Glomerular visceral epithelial cell (primary cell): ENCODE measurements around the gene SLC37A2.
A peak's percentile ranks its signal among the peaks of the same experiment; 100 is the strongest.

Source experiments
- DNase-seq: peaks from one replicate; pipeline ENCODE4 v3.0.0-alpha.2; 2016; ENCODE audit errors: extremely low spot score

Gene SLC37A2

DNA sequence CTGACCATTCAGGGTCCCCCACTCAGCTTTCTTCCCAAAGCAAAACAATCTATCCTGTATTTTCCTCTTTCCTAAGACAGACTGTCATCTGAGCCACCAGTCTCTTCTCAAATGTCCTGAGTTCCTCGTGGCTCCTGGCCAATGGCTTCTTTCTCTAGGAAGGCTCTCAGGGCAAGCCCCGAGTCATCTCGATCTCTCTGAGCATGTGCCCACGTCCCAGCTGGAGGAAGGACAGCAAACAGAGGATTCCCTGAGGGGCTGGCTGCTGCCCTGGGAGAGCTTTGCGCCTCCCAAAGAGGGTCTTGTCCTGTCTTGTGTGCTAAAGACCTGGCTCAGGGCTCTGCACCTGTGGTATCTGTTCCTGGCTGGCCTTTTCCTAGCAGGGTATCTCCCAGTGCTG lies 8.3 kb downstream of the SLC37A2 start:
- DNase-seq = no peak

DNA sequence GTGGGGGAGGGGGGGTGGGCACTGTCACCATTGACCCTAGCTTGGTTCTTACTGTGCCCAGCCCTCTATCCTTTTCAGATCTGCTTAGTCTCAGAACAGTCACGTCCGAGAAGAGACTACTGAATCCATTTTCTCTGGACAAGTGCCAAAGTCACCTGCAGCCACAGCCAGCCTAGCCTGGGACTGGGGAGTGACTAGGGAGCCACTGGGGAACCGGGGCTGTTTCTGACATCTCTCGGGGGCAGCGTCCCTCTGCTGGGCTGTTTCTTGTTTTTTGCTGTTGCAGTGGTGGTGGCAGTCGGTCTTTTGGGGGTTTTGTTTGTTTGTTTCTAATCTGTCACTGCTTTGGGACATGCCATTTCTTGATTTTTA lies 8.7 kb downstream of the SLC37A2 start:
- DNase-seq = no peak

DNA sequence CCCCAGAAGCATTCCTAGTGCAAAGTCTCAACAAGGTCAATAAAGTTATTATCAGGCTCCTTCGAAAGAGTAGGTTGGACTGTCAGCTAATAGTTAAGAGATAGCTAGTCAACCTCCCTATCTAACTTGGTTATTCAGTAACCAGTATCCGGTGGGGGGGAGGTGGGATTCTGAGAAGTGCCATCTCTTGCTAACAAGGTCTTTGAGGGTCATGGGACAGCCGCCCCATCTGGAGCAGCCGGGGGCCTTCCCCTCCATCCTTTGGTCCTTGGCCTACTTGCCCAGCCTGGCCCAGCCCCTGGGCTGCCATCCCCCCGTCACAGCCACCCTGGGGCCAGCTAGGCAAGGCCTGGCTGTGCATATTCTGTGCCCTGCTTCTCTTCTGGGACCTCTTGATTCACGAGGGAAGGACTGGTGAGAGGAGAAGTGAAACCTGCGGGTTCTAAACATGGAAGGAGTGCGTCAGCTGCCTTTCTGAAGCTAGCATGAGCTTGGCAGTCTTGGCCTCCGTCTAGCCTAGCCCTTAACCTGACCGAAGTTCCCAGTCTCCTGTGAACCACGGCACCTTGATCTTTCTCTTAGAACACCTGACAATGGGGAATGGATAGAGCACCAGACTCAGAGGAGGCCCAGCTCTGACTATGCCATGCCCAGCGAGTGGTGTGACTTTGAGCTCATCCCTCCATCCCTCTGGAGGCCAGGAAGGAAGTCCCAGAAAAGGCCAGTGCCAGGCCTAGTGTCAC lies 9.3 kb downstream of the SLC37A2 start:
- no peak for DNase-seq

DNA sequence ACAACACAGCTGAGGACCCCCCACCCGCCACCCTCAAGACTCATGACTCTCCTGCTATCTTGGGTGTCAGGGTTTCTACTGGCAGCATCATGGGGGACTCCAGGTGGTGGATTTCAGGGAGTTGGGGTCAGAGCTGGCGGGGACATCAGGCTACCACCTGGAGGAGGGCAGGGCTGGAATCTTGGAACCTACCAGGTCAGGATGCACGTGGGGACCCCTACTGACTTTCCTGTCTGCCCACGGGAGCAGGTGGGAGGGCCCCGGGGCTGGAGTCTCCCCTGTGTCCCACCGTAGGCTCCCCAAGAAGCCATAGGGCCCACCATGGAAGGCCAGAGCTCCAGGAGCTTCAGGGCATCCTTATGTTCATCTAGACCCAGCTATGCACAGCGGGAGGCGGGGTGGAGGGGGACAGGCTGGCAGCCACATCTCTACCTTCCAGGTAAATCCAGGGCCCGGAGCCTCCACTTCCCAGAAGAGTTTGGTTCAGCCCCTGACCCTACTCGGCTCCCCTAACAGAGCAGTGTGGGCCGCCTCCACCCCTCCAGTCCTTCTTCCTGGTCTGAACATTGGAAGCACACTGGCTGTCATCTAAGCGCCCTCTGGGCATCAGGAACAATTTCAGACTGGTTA lies 10.0 kb downstream of the SLC37A2 start:
- DNase-seq = no peak

DNA sequence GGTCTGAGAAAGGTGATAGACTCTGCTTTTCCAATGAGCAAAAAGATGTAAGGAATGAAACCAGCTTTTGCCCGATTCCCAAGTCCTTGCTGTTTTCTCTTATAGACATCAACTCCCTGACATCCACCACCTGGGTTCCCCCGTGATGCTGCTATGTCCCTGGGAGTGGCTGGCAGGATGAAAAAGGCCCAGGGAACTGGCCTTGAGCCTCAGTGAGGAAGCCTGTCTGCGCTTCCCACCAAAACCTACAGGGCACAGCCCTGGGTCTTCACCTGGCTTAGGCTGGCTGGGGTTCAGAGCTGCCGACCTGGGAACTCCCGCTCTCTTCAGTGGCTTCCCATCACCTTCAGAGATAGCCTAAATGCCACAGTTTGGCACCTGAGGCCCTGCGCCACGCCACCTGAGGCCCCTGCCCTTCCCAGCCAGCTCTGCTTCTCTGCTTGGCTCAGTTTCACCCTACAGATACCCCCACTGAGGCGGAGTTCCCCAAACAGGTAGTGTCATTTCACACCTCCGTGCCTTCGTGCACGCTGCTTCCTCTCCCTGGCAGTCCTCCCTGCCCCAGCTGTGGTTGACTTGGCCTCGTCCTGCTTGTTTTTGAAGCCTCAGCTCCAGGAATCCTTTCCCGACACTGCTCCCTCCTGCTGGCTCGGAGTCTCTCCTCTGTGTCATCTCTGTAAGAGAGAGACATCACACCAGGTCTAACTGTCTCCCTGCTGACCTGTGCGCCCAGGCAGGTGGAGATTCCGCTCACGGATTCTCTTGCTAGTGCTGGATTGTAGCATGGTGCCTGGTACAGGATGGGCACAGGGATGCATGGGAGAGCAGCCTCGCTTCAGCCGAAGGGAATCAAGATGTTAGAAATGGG lies 10.7 kb downstream of the SLC37A2 start:
- no peak for DNase-seq

DNA sequence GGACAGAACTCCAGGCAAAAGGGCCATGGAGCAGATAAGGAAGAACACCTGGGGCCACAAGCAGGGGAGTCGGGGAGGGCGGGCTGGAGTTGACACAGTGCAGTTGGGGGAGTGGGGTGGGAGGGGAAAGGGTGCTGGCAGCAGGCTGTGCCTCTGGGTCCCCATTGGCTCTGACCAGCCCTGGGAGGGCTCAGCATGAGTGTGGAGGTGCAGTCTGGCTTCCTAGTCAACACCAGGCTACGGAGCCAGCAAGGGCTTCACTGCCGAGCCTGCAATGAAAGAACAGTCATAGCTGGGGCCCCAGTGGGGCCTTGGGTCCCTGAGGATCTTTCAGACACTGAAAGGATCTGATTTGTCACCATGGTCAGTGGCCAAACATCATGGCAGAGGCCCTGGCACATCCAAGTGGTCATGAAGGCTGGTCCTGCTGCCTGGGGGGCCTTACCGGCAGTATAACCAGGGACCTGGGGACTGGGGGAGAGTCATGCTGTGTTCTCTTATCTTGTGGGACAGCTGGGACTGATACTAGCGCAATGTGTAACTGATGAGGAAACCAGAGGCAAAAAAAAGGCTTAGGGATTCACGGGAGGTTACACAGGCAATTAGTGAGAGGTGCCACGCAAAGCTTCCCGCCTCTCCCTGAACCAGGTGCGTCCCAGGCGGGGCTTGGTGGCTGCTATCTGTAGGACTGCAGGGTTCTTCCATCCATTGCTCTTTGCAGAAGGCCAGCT lies 11.6 kb downstream of the SLC37A2 start:
- DNase-seq = no peak

DNA sequence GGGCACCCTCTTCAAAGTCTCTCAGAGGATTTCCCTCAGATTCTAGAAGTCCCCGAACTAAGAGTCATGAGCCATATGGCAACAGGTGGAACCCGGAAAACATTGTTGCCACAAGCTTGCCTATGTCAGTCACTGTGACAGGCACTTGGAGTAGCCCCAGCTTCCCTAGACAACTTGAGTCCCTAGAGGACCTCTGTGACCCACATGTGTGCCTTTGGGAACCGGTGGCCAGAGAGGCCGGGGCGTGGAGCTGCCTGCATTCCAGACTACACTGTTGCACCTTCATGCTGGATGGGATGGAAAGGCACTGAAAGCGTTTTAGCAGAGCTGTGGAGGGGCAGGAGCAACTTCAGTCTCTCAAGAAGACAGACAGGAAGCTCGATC lies 12.1 kb downstream of the SLC37A2 start:
- DNase-seq = no peak

DNA sequence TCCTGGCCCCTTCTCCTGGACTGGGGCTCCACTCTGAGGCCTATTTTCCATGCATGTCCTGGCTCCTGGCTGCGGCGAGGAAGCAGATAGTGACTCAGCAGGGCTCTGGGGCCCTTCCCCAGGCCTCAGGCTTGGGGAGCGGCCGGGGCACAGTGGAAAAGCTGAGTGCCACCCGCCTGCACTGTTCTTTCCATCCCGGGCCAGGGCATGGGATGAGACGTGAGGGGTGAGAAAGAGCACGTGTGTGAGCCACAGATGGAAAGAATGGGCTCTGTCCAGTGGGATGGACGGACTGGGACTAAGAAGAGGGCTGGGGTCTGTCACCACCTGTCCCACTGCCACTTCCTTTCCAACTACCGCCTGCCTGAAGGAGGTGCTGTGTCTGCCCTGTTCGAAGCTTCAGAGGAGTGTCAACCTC lies 12.8 kb downstream of the SLC37A2 start:
- DNase-seq = no peak

DNA sequence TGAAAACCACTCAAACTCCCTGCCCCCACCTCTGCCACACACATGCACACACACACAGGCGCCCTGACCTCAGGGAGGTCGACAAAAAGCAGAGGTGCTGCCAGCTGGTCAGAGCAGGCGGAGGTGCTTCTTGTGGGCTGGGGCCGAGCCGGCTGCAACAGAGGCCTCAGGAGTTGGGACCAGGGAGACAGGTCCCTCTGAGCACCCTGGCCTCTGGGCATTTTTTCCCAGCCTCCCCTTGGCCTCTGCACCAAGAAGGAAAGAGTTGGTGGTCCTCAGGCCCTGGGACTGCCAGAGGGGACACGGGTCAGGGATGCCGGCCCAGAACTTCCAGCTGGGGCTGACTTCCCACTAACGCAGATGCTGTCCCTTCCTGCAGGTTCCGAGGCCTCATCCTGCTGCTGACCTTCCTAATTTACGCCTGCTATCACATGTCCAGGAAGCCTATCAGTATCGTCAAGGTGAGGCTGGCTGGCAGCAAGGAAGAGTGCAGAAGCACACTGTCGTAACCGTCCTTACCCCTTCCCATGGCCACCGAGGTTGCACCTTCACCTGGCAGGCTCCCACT lies 13.4 kb downstream of the SLC37A2 start:
- no peak for DNase-seq

DNA sequence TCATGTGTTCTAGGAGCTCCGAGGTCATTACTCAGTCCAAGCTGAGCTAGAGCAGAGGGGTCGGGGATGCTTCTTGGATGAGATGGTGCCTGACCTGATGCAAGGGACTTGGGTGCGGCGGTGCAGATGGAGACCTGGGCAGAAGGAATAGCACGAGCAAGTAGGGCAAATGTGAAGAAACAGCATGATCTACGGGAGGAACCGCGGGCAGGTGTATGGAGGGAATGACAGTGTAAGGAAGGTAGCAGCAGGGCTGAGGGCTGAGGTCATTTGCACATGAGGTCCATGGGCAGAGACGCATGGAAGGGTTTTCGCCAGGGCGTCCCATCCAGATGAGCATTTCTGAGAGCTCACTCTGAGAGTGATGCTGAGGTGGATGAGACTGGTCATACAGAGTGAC lies 14.9 kb downstream of the SLC37A2 start:
- no peak for DNase-seq

DNA sequence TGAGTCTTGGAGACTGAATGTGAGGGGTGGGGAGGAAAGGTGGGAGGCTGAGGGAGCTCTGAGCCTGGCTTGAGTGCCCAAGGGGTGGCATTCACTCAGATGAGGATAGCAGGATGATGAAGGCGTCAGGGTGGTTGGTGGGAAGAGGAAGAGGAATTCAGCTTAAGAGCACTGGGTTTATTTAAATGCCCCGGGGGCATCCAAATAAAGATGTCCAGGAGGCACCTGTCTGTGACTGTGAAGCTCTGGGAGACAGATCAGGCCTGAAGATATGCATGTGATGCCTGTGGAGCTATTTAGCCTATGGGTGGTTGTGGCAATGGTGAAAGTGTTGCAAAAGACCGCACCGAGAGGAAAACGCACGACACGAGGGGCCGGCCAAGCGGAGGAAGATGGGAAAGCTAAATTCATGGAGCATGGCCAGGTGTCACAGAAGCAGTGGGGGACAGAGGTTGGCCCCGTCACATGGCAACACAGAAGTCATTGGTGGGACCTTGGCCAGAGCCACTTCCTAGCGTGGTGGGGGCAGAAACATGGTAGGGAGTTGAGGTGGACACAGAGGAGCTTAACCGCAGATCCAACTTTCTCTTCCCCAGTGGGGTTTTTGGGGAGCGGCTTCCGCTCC lies 15.5 kb downstream of the SLC37A2 start:
- DNase-seq = no peak

DNA sequence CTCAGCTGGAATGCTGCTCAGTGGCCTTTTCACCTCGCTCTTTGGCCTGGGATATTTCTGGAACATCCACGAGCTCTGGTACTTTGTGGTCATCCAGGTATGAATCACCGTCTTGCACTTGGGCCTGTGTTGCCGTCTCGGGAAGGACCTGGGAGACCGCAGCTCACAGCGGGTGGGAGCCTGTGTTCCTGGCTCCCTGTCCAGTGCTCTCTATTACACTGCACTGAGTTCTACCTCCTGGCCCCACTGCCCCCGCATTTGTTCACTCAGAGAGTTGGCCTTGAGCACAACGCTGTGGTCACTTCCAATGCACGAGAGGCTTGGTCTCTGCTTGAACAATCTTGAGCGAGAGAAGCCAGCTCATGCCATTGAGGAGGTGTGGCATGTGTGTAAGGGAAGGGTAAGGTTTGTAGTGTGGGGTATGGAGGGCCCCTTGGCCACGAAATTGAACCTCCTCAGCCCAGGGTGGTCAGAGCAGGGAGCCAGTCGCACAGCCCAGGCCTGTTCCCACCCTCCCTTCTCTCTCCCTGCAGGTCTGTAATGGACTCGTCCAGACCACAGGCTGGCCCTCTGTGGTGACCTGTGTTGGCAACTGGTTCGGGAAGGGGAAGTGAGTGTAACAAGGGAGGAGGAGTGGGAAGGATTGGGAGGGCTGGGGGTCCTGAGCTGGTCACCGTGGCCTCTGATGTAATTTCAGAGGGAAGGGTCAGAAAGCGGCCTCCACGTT lies 16.2 kb downstream of the SLC37A2 start:
- peak; percentile 21 for DNase-seq

DNA sequence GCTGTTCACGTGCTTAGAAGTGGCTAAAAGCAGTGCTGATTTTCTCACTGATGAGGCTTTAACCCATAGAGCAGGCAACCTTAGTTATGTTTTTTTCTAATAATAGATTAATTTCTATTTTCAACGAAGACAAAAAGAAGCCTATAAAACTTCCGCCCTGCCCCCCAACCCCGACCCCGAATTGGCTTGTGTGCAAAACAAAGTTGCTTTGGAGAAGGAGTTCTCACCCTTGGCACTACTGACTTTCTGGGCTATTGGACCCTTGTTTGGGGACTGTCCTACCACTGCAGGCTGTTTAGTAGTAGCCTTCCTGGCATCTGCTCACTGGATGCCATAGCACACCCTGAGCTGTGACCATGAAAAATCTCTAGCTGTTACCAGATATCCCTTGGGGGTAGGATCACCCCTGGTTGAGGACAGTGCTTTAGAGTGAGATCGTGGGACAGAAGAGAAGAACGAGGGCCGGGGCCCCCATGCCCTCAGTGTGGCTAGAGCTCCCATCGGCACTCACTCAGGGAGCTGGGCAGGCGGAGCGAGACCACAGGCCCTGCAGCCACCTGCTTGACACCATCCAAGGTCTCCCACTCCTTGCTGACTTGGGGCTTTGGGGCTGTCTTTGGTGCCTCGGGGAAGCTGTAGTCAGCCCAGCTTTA lies 16.9 kb downstream of the SLC37A2 start:
- DNase-seq = no peak

DNA sequence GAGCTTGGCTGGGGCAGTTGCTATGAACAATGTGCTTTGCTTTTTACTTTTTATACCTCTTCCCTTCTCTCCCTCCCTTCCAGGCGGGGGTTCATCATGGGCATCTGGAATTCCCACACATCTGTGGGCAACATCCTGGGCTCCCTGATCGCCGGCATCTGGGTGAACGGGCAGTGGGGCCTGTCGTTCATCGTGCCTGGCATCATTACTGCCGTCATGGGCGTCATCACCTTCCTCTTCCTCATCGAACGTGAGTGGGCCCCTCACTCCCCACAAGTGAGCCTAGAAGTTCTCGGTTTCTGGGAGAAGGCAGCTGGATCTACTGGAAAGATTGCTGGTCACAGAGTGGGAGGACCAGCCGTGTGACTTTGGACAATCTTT lies 17.4 kb downstream of the SLC37A2 start:
- no peak for DNase-seq

DNA sequence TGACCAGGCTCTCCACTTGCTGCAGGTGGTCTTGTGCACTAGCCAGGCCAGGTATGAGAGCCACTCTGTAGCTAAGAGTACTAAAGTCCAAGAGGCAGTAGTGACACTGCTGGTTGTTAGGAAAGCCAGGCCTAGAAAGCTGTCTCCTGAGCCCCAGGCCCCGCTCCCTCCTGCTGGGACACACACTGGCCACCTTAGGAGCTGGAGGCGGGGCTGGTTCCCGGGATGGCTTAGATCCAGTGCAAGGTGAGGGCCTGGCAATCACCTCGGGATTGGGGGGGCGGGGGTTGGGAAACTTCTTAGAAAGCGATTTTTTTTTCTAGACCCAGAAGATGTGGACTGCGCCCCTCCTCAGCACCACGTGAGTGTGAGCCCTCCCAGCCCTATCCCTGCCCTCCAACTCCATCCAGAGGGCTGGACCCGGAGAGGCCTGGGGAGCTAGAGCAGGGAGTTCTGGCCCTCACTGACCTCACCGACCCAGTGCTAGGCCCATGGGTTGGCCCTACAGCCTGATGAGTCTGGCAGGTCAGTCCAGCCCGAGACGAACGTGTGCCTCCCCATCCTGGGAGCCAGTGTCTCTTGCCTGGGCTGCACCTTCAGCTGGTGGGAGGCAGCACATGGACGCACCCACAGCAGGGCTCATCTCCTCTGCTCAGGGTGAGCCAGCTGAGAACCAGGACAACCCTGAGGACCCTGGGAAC lies 18.1 kb downstream of the SLC37A2 start:
- DNase-seq = no peak

DNA sequence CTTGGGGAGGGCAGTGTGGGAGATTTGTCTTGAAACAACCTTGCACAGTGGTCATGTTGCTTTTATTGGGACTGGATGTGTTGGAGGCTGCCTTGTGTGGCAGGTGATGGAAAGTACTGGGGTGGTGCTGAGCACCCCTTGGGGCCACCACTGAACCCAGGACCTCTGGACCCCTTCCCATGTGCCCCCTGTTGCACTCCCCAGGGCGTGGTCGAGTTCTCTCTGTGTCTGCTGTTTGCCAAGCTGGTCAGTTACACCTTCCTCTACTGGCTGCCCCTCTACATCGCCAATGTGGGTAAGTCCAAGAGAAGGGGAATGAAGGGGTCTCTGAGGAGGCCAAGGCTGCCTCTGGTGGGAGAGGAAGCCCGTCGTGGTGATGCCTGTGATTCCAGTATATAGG lies 18.9 kb downstream of the SLC37A2 start:
- DNase-seq = no peak

DNA sequence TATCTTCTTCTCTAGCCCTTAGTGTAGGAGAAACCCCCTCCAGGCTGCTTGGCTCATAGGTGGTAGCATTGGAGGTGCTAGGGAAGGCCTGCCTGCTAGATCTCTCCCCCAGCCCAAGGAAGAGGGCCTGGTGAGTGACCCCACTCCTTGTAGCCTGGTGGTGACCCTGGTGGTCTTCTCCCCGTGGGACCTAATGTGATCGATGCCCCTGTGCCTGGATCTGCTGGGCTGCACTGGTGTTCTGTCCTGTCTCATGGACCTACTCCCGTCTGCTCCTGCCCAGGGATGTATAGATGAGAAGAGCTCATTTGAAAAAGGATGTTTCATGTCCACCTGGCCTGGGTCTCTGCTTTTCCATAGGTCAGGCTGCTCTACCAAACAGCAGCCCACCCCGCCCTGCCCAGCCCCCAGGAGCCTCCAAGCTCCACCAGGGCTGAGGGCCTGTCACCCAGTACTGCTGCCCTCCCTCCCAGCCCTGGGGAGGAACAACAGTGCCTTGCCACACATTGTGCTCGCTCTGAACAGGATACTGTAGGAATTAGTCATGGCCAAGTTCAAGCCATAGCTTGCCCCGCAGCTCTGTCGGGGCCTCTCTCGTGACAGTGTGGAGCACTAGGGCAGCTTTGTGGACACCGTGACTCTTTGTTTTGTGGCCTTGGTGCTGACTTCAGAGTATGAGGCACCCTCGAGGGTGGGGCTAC lies 19.7 kb downstream of the SLC37A2 start:
- peak; percentile 39 for DNase-seq

DNA sequence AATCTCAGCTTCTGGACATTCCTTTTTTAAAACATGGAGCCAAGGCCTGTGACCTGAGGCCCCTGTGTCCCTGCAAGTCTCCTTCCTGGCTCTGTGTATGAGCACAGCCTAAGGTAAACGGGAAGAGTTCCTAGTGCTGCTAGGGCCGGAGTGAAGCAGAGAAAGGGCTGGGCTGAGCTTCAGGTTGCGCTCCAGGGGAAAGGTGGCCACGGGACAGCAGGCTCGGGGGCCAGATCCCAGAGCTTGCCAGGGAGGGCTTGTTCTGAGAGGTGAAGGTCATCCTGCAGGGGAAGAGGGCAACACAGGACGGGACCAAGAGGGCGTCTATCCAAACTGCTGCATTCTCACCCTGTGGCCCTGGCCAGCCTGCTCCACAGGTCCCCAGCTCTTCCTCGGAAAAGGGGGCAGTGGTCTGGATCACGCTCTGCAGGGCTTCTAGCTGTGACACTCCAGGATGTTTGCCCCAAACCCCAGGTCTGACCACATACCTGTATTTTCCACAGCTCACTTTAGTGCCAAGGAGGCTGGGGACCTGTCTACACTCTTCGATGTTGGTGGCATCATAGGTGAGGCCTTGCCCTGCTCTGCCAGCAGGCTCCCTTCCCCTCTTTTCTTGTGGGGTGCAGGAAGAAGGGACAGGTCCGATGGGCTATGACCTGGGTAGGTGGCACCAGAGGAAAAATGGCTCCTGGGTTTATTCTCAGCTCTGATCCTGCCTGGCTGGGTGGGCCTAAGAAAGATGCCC lies 20.4 kb downstream of the SLC37A2 start:
- DNase-seq = no peak
